NCI-H748 (cell line): ENCODE results near the gene PERCC1.
"Not testable (repeated sequence)": the region's sequence is repeated elsewhere in the genome, so short reads cannot be mapped to it uniquely, and the experiment has no call there.

Experiments
- DNase-seq: peaks from one replicate; lab custom pipeline; 2025; ENCODE audit not compliant: unreplicated experiment; lab: John Stamatoyannopoulos, UW

Gene PERCC1

DNA sequence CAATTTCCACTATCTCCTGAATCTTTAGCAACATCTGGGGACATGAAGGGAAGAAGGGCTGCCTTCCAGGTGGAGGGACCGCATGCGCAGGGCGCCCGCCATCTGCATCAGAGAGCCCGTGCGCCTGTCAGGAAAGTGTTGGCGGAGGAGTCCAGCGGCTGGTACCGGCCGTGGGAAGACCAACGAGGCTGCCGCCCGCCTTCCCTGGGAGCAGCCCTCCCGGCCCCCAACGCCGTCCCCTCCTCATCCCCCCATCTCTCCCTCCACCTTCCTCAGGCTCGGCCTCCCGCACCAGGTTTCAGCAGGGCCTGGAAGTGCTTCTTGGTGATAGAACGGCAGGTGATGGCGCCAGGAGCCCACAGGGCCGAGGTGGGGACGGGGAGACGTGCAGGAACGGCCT is 35.2 kb downstream of the PERCC1 start:
- DNase-seq: no peak

GRCh38 chr16:1466968-1467521 is 36.2 kb downstream of the PERCC1 start:
- no peak for DNase-seq

- no peak for DNase-seq
These were observed 37.5 kb downstream of the PERCC1 start for GRCh38 chr16:1468426-1468810.

DNA sequence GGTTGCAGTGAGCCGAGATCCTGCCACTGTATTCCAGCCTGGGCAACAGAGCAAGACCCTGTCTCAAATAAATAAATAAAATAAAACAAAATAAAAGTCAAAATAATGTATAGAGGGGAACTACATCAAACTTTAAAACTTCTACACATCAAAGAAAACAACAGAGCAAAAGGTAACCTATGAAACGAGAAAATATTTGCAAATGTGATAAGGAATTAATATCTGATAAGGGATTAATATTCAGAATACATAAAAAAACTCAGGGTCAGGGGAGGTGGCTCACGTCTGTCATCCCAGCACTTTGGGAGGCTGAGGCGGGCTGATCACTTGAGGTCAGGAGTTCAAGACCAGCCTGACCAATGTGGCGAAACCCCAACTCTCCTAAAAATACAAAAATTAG is 38.3 kb downstream of the PERCC1 start:
- not testable (repeated sequence) for DNase-seq

GRCh38 chr16:1469693-1470201 is 38.9 kb downstream of the PERCC1 start:
- no peak for DNase-seq

GRCh38 chr16:1470481-1471251 is 39.8 kb downstream of the PERCC1 start:
- no peak for DNase-seq

- no peak for DNase-seq
These were observed 40.8 kb downstream of the PERCC1 start for GRCh38 chr16:1471569-1472194.

DNA sequence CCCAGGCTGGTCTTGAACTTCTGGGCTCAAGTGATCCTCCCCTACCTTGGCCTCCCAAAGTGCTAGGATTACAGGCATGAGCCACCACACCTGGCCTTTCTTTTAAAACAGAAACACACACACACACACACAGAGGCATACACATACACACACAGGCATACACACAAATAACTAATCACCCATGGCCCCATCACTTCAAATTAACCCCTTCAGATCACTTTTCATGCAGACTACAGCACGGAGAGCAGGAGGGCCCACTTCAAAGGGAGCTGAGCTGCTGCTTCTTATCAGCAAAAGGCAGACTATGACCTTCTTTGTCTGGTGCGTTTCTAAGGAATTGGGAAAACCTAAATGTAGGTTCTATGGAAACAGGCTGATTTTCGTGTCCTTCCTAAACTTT is 42.1 kb downstream of the PERCC1 start:
- no peak for DNase-seq

DNA sequence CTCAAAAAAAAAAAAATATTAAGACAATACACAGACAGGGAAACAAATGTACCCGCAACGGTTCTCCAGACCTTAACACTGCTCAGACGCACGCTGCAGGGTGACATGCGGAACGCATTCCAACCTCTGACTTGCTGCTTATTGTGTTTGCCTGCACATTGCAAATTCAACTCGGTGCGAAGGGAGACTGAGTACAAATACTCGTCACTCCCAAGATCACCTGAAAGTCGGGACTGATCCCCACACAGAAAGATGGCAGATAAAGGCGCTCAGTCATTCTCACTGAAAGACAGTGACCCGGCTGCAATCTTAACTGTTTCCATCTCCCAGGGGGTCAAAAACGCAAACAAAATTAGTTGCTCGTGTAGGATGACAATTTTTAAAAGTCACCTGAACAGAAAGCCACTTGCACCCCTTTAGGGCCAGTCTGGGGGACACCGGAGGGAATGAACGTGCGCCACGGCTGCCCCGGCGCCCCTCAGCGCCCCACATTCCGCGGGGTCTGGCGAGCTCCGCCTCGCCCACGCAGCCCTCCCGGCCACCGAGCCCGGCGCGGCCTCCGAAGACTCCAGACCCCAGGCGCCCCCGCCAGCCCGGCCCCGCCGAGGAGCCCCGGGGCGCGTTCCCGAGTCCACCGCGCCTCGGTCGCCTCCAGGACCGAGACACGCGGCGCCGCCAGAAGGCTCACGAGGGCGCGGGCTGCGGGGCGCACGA is 43.4 kb downstream of the PERCC1 start:
- DNase-seq: peak; percentile 22

- DNase-seq: peak; percentile 75
These were observed 44.1 kb downstream of the PERCC1 start, which contains the start of gene CLCN7 for GRCh38 chr16:1474796-1475551. CLCN7 (minus strand) TSS chr16:1475028; CDS start chr16:1474974, 54 bp downstream.

DNA sequence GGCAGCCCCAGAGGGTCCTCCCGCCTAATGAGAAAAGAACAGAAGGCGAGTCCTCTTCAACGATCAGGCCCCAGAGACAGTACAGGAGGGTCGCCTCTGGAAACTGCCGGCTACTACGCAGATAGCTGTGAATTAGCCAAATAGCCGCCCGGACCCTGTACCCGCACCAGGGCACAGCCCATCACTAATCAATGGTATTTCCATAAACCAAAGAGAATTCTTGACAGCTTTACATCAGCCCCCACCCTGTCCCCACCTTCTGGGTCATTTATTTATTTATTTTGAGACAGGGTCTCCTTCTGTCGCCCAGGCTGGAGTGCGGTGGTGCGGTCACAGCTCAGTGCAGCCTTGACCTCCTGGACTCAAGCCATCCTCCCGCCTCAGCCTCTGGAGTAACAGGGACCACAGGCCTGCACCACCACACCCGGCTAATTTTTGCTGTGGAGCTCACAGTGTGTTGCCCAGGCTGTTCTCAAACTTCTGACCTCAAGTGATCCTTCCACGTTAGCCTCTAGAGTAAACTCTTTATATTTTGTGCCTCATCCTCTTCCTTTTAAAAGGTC is 44.8 kb downstream of the PERCC1 start:
- DNase-seq: no peak

GRCh38 chr16:1477033-1477432 is 46.2 kb downstream of the PERCC1 start:
- DNase-seq: no peak

DNA sequence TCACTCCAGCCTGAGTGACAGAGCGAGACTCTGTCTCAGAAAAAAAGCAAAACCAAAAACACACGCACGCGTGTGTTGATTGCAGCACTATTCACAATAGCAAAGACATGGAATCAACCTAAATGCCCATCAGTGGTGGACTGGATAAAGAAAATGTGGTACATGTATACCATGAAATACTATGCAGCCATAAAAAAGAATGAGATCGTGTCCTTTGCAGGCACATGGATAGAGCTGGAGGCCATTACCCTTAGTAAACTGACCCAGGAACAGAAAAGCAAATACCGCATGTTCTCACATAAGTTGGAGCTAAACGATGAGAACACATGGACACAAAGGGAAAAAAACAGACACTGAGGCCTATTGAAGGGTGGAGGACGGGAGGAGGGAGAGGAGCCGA is 48.1 kb downstream of the PERCC1 start:
- DNase-seq: not testable (repeated sequence)

DNA sequence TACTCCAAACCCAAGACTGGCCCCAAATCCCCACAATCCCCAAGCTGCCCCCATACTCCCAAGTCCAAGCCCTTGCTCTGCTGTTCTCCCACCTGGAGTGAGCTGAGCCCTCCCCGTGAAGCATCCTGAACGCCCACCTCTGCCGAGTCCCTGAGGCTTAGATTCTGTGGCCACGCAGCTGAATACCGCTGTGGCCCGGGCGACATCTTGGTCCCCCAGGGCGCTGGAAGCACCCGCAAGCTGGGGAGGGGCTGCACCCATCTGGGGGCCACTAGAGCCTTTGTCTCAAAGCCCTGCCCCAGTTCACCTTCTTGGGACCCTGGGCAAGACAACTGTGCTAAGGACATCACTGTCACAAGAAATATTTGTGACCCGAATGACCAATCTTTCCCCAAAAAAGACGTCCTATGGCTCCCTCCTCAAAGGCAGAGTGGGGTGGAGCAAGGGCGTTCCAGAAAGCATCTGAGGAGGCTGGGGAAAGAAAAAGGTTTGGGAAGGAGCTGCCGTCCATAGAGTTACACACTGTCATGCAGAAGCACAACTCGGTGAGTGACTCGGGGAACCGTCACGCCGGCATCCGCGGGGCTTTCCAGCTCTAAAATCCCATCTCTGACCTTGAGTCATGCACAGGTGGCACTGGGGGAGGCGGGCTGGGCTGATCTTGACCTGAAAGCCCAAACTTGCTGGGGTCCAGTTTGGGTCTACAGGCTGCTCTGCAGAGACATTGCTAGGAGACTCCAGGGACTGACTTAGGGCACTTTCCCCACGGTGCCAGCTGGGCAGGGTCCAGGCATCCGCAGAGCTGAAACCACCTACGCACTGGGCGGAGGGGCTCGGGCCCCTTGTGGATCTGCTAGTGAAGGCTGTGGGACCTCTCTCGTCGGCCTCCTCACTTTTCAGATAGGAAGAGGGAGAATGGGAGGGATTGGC is 51.3 kb downstream of the PERCC1 start:
- no peak for DNase-seq
